ENCODE data around the gene EYS.

- TF ChIP-seq PPARA (CRISPR knock-in tag; IDR thresholded peaks at IDR 0.05; ENCODE audit: borderline replicate concordance): no peak
- TF ChIP-seq PATZ1 (CRISPR knock-in tag; IDR thresholded peaks at IDR 0.05; ENCODE audit: borderline replicate concordance): no peak
- TF ChIP-seq ARNTL (CRISPR knock-in tag; IDR thresholded peaks at IDR 0.05; ENCODE audit: borderline replicate concordance, low read depth): no peak
- no peak for TF ChIP-seq RARB (CRISPR knock-in tag; IDR thresholded peaks at IDR 0.05)
- TF ChIP-seq CSRNP3 (CRISPR knock-in tag; IDR thresholded peaks at IDR 0.05): no peak
- no peak for TF ChIP-seq BACH2 (CRISPR knock-in tag; IDR thresholded peaks at IDR 0.05; ENCODE audit: borderline replicate concordance)
- no peak for TF ChIP-seq ZNF70 (CRISPR knock-in tag; IDR thresholded peaks at IDR 0.05)
- no peak for TF ChIP-seq ZNF8 (CRISPR knock-in tag; IDR thresholded peaks at IDR 0.05)
- TF ChIP-seq TCF4 (CRISPR knock-in tag; IDR thresholded peaks at IDR 0.05; ENCODE audit: borderline replicate concordance): no peak
These were observed 1603.0 kb downstream of the EYS start for GRCh38 chr6:64104051-64104450.

Data from SK-N-SH treated with all-trans-retinoic acid at 6 μM for 48 hours (cell line).